Naive B cell (primary cell): Measurements from ENCODE around the gene RPL18A. TPM values are rescaled to one million over a fixed set of nuclear protein-coding genes. Genes with fewer than 3 reads are reported as not detected.
"Not testable (repeated sequence)": the region's sequence is repeated elsewhere in the genome, so short reads cannot be mapped to it uniquely, and the experiment has no call there.

Source experiments
- ATAC-seq, 2 donors: fragments of 150-1000 bp; cut with Tn5 transposase; 2 replicates each; pipeline ENCODE4 v1.10.0; 2021; ENCODE audit warnings: low read depth in 2 of 2, mild to moderate bottlenecking in 2 of 2, moderate library complexity in 2 of 2
- DNase-seq: peaks from one replicate; pipeline ENCODE4 v3.0.0; 2022
- H3K27ac Mint-ChIP-seq, 6 donors: one replicate each; pipeline ENCODE4 v1.8.0; 2020 to 2022; ENCODE audit warnings: mild to moderate bottlenecking in 6 of 6, mixed read lengths in 6 of 6, moderate library complexity in 5 of 6, inconsistent platforms in 2 of 6
- H3K27me3 Mint-ChIP-seq, 3 donors: one replicate each; pipeline ENCODE4 v1.8.0; 2021 to 2022; ENCODE audit warnings: mixed read lengths in 3 of 3, mild to moderate bottlenecking in 1 of 3
- H3K36me3 Mint-ChIP-seq, 2 donors: one replicate each; pipeline ENCODE4 v1.8.0; 2020 to 2022; ENCODE audit warnings: mixed read lengths in 2 of 2, inconsistent platforms in 1 of 2, mild to moderate bottlenecking in 1 of 2
- H3K4me1 Mint-ChIP-seq, 3 donors: one replicate each; pipeline ENCODE4 v1.8.0; 2020 to 2022; ENCODE audit warnings: mixed read lengths in 3 of 3, inconsistent platforms in 1 of 3, mild to moderate bottlenecking in 1 of 3, moderate library complexity in 1 of 3
- H3K4me3 Mint-ChIP-seq, 8 donors: one replicate each; pipeline ENCODE4 v1.8.0; 2020 to 2022; ENCODE audit warnings: mild to moderate bottlenecking in 8 of 8, mixed read lengths in 8 of 8, moderate library complexity in 8 of 8, inconsistent platforms in 2 of 8
- H3K9me3 Mint-ChIP-seq, 7 donors: one replicate each; pipeline ENCODE4 v1.8.0; 2020 to 2022; ENCODE audit warnings: mixed read lengths in 7 of 7, mild to moderate bottlenecking in 5 of 7, inconsistent platforms in 2 of 7, moderate library complexity in 1 of 7
- polyA plus RNA-seq, 6 donors: library from polyadenylated mRNA; unstranded; fragments of 300-500 nt; fragmentation: Illumina TruSeq; gene quantifications; one replicate each; pipeline ENCODE4 v1.2.3, GENCODE V29; 2021; ENCODE audit warnings: low read depth in 6 of 6

The RPL18A gene
- polyA plus RNA-seq, 6 donors from 2014 or later = 4,544 to 6,141 (median 5,279) TPM

GRCh38 chr19:17877696-17878095 lies 18.0 kb downstream of the RPL18A start:
- DNase-seq (no peak), ATAC-seq (no peak)
- peaks cover 0 to 2% (median 0%) of the 10 kb centered on the region in 3 donors for H3K27me3 Mint-ChIP-seq
- H3K27ac Mint-ChIP-seq = no peak overlapping the region
- H3K36me3 Mint-ChIP-seq = no peaks in the 10 kb centered on the region
- H3K4me3 Mint-ChIP-seq = no peak overlapping the region
- H3K4me1 Mint-ChIP-seq = peaks cover 4 to 24% (median 16%) of the 10 kb centered on the region in 3 donors
- no peaks in the 10 kb centered on the region for H3K9me3 Mint-ChIP-seq

- ATAC-seq = no peak
- no peak for DNase-seq
- Mint-ChIP-seq H3K36me3 (no peaks in the 10 kb centered on the region), H3K27me3 (no peaks in the 10 kb centered on the region), H3K4me1 (peaks cover 9 to 18% (median 9%) of the 10 kb centered on the region in 3 donors), H3K4me3 (peak overlapping the region in 1 of 8 donors; percentile 57), H3K27ac (peak overlapping the region in 2 of 6 donors; percentile 44 to 57), H3K9me3 (no peaks in the 10 kb centered on the region)
These were observed 19.8 kb downstream of the RPL18A start for GRCh38 chr19:17879466-17879865.

GRCh38 chr19:17881701-17882100 lies 22.0 kb downstream of the RPL18A start:
- Mint-ChIP-seq H3K9me3 (no peaks in the 10 kb centered on the region), H3K27me3 (no peaks in the 10 kb centered on the region), H3K4me1 (peaks cover 16 to 35% (median 17%) of the 10 kb centered on the region in 3 donors), H3K4me3 (peak overlapping the region in 1 of 8 donors; percentile 68), H3K27ac (peak overlapping the region in 2 of 6 donors; percentile 32 to 76), H3K36me3 (no peaks in the 10 kb centered on the region)
- DNase-seq = no peak
- ATAC-seq = no peak

GRCh38 chr19:17883627-17884410 lies 24.1 kb downstream of the RPL18A start:
- Mint-ChIP-seq H3K27ac (peak overlapping the region; percentile 63 to 94 (median 81)), H3K36me3 (no peaks in the 10 kb centered on the region), H3K4me1 (peaks cover 17 to 47% (median 25%) of the 10 kb centered on the region in 3 donors), H3K4me3 (peak overlapping the region in 6 of 8 donors; percentile 52 to 80 (median 64)), H3K27me3 (no peaks in the 10 kb centered on the region), H3K9me3 (no peaks in the 10 kb centered on the region)
- ATAC-seq (no peak), DNase-seq (no peak)

GRCh38 chr19:17886515-17886914 lies 26.8 kb downstream of the RPL18A start:
- peak overlapping the region in 5 of 8 donors; percentile 2 to 74 (median 44) for H3K4me3 Mint-ChIP-seq
- peaks cover 12 to 41% (median 25%) of the 10 kb centered on the region in 3 donors for H3K4me1 Mint-ChIP-seq
- ATAC-seq = no peak
- no peaks in the 10 kb centered on the region for H3K36me3 Mint-ChIP-seq
- H3K9me3 Mint-ChIP-seq = no peaks in the 10 kb centered on the region
- DNase-seq = no peak
- no peaks in the 10 kb centered on the region for H3K27me3 Mint-ChIP-seq
- peak overlapping the region in 4 of 6 donors; percentile 72 to 92 (median 86) for H3K27ac Mint-ChIP-seq

GRCh38 chr19:17887221-17887620 lies 27.5 kb downstream of the RPL18A start:
- peak overlapping the region in 2 of 8 donors; percentile 56 to 57 for H3K4me3 Mint-ChIP-seq
- not testable (repeated sequence) for H3K9me3 Mint-ChIP-seq, DNase-seq, H3K27me3 Mint-ChIP-seq, ATAC-seq, H3K27ac Mint-ChIP-seq, H3K36me3 Mint-ChIP-seq
- H3K4me1 Mint-ChIP-seq = peaks cover 12 to 41% (median 25%) of the 10 kb centered on the region in 3 donors

- peaks cover 15 to 51% (median 28%) of the 10 kb centered on the region in 3 donors for H3K4me1 Mint-ChIP-seq
- ATAC-seq = no peak
- H3K4me3 Mint-ChIP-seq = peak overlapping the region in 2 of 8 donors; percentile 42 to 44
These were observed 28.6 kb downstream of the RPL18A start for GRCh38 chr19:17888260-17888659.

GRCh38 chr19:17889609-17890214 lies 30.0 kb downstream of the RPL18A start:
- Mint-ChIP-seq H3K36me3 (no peaks in the 10 kb centered on the region), H3K27me3 (peaks cover 0 to 5% (median 3%) of the 10 kb centered on the region in 3 donors), H3K4me3 (no peak overlapping the region), H3K27ac (no peak overlapping the region), H3K9me3 (no peaks in the 10 kb centered on the region), H3K4me1 (peaks cover 12 to 42% (median 26%) of the 10 kb centered on the region in 3 donors)
- no peak for ATAC-seq
- no peak for DNase-seq

More at GRCh38 chr19:17888260-17888659, 28.6 kb downstream of the RPL18A start:
- Mint-ChIP-seq H3K36me3 (no peaks in the 10 kb centered on the region), H3K27me3 (peaks cover 0 to 3% (median 2%) of the 10 kb centered on the region in 3 donors), H3K27ac (peak overlapping the region in 1 of 6 donors; percentile 64), H3K9me3 (no peaks in the 10 kb centered on the region)
- DNase-seq = no peak

- DNase-seq = no peak
- H3K36me3 Mint-ChIP-seq = no peaks in the 10 kb centered on the region
- peaks cover 4 to 11% (median 6%) of the 10 kb centered on the region in 3 donors for H3K4me1 Mint-ChIP-seq
- no peak for ATAC-seq
- H3K27ac Mint-ChIP-seq = peak overlapping the region in 1 of 6 donors; percentile 59
- peaks cover 0 to 6% (median 3%) of the 10 kb centered on the region in 3 donors for H3K27me3 Mint-ChIP-seq
- H3K4me3 Mint-ChIP-seq = peak overlapping the region in 1 of 8 donors; percentile 66
- H3K9me3 Mint-ChIP-seq = no peaks in the 10 kb centered on the region
These were observed 34.1 kb downstream of the RPL18A start for GRCh38 chr19:17893766-17894165.

- DNase-seq (no peak), ATAC-seq (no peak)
- H3K4me3 Mint-ChIP-seq = no peak overlapping the region
- no peaks in the 10 kb centered on the region for H3K9me3 Mint-ChIP-seq
- H3K4me1 Mint-ChIP-seq = no peaks in the 10 kb centered on the region
- peaks cover 13 to 22% (median 14%) of the 10 kb centered on the region in 3 donors for H3K27me3 Mint-ChIP-seq
- H3K27ac Mint-ChIP-seq = no peak overlapping the region
- no peaks in the 10 kb centered on the region for H3K36me3 Mint-ChIP-seq
These were observed 43.0 kb downstream of the RPL18A start for GRCh38 chr19:17902701-17903100.

- ATAC-seq (no peak), DNase-seq (no peak)
- Mint-ChIP-seq H3K9me3 (peaks cover 2 to 14% (median 7%) of the 10 kb centered on the region in 7 donors), H3K27me3 (peaks cover 0 to 12% (median 8%) of the 10 kb centered on the region in 3 donors), H3K4me3 (no peak overlapping the region), H3K27ac (no peak overlapping the region), H3K36me3 (peaks cover 0 to 7% of the 10 kb centered on the region in 2 donors), H3K4me1 (peaks cover 0 to 3% (median 0%) of the 10 kb centered on the region in 3 donors)
These were observed 48.5 kb downstream of the RPL18A start for GRCh38 chr19:17908244-17908643.

- Mint-ChIP-seq H3K27ac (no peak overlapping the region), H3K4me1 (peaks cover 0 to 3% (median 0%) of the 10 kb centered on the region in 3 donors), H3K36me3 (peaks cover 0 to 7% of the 10 kb centered on the region in 2 donors), H3K27me3 (peaks cover 0 to 15% (median 7%) of the 10 kb centered on the region in 3 donors), H3K4me3 (no peak overlapping the region), H3K9me3 (peaks cover 3 to 21% (median 12%) of the 10 kb centered on the region in 7 donors)
- DNase-seq (no peak), ATAC-seq (no peak)
These were observed 49.5 kb downstream of the RPL18A start for GRCh38 chr19:17909003-17909732.

GRCh38 chr19:17910791-17911360 lies 51.2 kb downstream of the RPL18A start:
- no peak for ATAC-seq
- no peak for DNase-seq

More at GRCh38 chr19:17910791-17911360, 51.2 kb downstream of the RPL18A start:
- peaks cover 3 to 21% (median 12%) of the 10 kb centered on the region in 7 donors for H3K9me3 Mint-ChIP-seq
- no peak overlapping the region for H3K4me3 Mint-ChIP-seq
- H3K27ac Mint-ChIP-seq = no peak overlapping the region
- peaks cover 0 to 15% (median 7%) of the 10 kb centered on the region in 3 donors for H3K27me3 Mint-ChIP-seq
- peaks cover 0 to 3% (median 0%) of the 10 kb centered on the region in 3 donors for H3K4me1 Mint-ChIP-seq
- peaks cover 0 to 7% of the 10 kb centered on the region in 2 donors for H3K36me3 Mint-ChIP-seq
